Stimulated activated naive CD8-positive, alpha-beta T cell treated with anti-CD3 and anti-CD28 coated beads, Interleukin-15, Interleukin-2, amounts not matched to agents 100 U/mL and 50 U/mL, for 24 hours (primary cell): ENCODE measurements around the gene UBE2I.
"Not testable (repeated sequence)": the region's sequence is repeated elsewhere in the genome, so short reads cannot be mapped to it uniquely, and the experiment has no call there.

ENCODE experiments used
- ATAC-seq: fragments of 150-1000 bp; cut with Tn5 transposase; one replicate; pipeline ENCODE4 v1.10.0; 2021
- DNase-seq: peaks from one replicate; pipeline ENCODE4 v3.0.0; 2021

UBE2I gene

DNA sequence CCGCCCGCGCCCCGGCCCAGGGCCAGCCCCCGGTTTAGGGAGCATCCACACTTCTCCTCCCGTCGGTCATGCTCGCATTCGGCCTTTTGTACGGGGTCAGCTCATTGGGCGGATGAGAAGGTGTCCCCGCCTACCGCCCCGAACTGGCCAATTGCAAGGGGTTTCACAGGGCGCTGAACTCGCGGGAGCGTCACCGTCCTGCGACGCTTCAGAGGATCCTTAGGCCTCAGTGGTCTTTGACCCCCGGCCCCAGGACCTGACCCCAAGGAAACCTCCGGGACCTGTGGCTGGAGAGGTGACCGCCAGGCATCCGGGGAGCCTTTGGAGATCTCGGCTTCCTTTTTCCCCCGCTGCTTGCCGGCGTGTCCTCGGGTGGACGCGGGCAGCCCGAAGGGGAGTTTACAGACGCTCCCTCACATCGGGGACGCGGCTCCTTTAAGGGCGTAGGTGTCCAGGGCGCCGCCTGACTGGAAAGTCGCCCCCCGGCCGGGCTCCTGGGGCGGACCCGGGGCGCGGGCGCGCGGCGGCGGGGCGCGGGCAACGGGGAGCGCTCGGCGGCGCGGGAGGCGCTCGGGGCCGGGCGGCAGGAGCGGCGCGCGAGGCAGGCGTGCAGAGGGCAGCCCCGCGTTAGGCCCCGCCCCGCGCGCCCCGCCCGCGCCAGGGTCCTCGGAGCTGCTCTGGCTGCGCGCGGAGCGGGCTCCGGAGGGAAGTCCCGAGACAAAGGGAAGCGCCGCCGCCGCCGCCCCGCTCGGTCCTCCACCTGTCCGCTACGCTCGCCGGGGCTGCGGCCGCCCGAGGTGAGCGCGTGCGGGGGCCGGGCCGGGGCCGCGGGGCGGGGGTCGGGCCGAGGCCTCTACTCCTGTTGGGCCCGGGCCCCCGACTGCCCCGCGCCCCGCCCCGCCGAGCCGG, at the start of gene UBE2I:
Gene UBE2I, plus strand, starts transcription at position 660 of the 909 bp plus-strand sequence. CDS start 4,395 bp downstream, outside the sequence.
- DNase-seq (peak; percentile 98), ATAC-seq (peak; percentile 81)

DNA sequence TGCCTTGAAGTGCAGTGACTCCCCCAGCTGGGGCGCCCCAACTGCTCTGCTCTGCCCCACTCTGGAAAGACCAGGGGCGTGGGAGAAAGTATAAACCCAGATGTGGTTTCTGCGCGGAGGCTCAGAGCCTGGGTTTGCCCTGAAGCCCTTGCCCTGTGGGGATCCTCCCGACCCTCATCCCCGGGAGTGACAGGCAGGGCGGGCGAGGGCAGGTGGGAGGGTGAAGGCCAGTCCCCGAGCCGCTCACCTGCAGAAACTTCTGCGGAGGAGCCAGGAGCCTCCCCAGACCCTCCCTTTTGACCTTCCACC, 49.7 kb upstream of the UBE2I start:
- no peak for ATAC-seq
- DNase-seq, result no peak

DNA sequence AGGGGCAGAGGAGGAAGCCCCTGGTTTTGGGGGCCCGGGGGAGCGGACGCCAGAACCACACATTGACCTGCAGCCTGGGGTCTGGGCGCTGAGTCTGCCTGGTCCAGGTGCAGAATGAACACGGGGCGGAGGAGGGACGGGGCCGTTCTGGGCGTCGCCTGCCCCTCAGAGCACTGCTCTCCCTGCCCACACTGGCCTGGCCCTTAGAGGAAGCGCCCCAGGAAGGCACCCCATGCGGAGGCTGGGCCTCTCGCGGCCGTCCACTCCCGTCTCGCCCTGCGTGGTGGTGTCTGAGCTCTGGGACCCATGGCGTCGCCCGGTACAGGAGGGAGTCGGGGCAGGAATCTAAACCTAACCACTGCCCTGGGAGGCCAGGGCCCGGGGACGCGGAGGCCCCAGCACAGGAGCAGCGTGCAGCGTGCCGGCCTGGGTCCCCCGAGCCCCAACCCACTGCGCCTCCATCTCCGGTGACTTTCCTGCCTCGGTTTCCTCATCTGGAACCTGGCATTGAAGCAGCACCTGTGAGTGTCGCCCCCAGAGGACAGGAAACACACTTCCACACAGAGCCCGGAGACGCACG, 49.2 kb upstream of the UBE2I start:
- no peak for DNase-seq
- ATAC-seq, result no peak

GRCh38 chr16:1261131-1261892, 48.1 kb upstream of the UBE2I start:
- ATAC-seq, result no peak
- no peak for DNase-seq

DNA sequence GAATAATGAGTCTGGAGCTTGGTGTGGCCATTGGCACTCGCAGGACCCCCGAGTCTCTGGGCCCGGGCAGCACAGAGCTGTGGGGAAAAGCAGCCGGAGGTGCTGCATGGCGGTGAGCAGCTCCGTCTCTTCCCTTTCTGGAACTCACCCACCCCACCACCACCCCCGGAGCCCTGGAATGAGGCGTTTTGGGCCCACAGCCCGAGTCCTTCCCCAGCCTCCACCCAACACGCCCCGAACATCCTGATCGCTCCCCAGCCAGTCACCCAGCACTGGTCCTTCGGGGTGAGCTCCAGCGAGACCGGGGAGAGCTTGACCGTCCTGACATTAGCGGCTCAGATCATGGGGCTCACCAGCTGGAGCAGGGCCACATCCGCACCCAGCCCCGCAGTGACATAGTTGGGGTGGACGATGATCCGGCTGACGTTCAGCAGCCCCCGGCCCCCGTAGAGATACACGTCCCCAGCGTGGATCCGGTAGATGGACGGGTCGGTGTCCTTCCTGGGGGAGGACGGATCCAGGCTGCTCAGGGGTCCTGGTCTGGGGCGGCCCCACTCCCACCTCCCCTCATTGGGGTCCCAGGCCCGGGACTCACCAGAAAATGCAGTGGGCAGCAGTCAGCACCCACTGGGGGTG, 47.1 kb upstream of the UBE2I start:
- ATAC-seq (no peak), DNase-seq (no peak)

DNA sequence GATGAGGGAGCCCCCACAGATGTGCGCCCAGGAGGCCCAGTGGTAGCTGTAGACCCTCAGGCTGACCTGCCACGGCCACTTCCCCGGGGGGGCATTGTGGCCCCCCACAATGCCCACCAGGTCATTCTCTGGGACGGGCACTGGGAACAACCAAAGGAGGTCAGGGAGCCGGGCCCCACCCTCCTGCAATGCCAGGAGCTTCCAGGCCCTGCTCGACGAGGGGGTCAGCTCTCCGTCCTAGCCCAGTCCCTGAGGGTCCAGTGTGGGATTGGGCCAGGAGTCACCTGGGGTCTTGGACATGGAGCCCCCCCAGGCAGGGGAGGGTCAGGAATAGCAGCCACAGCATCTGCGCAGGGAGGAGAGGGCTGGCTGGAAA, 46.6 kb upstream of the UBE2I start:
- DNase-seq (no peak), ATAC-seq (no peak)

- ATAC-seq, result no peak
- no peak for DNase-seq
Observed at GRCh38 chr16:1263591-1264344, 45.7 kb upstream of the UBE2I start.

DNA sequence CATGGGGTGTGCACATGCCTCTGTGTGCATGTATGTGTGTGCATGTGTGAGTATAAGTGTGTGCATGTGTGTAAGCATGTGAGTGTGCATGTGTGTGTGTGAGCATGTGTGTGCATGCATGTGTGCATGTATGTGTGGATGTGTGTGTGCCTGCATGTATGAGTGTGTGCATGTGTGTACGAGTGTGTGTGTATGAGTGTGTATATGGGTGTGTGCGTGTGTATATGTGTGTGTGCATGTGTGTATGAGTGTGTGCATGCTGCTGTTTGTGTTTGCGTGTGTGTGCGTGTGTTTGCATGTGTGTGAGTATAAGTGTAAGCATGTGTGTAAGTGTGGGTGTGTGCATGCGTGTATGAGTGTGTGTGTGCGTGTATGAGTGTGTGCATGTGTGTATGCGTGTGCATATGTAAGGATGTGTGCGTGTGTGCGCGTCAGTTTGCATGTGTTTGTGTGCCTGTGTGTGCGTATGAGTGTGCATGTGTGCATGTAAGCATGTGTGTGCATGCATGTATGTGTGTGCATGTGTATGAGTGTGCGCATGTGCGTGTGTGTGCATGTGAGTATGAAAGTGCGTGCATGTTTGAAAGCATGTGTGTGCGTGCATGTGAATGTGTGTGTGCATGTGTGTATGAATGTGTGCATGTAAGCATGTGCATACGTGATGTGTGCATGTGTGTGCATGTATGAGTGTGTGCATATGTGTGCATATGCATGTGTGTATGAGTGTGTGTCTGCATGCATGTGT, 44.9 kb upstream of the UBE2I start:
- ATAC-seq (no peak), DNase-seq (no peak)

DNA sequence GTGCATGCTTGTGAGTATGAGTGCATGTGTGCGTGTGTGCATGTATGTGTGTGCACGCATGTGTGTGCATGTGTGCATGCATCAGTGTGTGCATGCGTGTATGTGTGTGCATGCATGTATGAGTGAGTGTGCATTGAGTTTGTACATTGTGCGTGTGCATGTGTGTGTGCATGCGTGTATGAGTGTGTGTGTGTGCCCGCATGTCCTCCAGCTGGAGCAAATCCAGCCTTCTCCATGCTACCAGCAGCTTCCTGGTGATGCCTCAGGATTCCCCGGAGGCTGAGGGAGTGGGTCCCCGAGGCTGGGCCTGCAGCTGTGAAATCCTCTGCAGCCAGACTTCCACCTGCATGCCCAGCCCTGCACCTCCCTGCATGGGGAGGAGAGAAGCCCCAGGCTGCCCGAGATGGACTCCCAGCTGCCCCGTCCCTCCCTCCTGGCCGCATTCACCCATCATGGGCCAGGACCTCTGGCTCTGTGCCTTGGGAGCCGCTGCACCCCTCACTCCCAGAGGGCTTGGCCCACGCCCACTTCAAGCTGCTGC, 44.3 kb upstream of the UBE2I start:
- no peak for DNase-seq
- ATAC-seq, result no peak

- no peak for ATAC-seq
- DNase-seq, result no peak
Observed at GRCh38 chr16:1265826-1266225, 43.6 kb upstream of the UBE2I start.

DNA sequence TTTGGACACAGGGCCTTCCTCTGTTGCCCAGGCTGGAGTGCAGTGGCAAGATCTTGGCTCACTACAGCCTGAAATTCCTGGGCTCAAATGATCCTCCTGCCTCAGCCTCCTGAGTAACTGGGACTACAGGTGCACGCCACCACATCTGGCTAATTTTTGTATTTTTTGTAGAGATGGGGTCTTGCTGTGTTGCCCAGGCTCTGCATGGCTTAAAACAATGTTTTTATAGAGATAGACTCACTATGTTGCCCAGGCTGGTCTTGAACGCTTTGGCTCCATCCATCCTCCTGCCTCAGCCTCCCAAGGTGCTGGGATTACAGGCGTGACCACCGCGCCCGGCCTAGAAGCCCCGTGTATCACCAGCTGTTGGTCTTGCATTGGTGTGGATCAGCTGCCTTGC, 40.0 kb upstream of the UBE2I start:
- ATAC-seq, DNase-seq: not testable (repeated sequence)

DNA sequence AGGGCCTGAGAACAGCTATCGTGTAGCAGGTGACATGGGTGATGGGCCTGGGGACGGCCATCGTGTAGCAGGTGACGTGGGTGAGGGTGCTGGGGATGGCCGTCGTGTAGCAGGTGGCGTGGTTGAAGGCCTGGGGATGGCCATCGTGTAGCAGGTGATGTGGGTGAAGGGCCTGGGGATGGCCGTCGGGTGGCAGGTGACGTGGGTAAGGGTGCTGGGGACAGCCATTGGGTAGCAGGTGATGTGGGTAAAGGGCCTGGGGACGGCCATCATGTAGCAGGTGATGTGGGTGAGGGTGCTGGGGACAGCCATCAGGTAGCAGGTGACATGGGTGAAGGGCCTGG, 38.1 kb upstream of the UBE2I start:
- DNase-seq (no peak), ATAC-seq (no peak)

DNA sequence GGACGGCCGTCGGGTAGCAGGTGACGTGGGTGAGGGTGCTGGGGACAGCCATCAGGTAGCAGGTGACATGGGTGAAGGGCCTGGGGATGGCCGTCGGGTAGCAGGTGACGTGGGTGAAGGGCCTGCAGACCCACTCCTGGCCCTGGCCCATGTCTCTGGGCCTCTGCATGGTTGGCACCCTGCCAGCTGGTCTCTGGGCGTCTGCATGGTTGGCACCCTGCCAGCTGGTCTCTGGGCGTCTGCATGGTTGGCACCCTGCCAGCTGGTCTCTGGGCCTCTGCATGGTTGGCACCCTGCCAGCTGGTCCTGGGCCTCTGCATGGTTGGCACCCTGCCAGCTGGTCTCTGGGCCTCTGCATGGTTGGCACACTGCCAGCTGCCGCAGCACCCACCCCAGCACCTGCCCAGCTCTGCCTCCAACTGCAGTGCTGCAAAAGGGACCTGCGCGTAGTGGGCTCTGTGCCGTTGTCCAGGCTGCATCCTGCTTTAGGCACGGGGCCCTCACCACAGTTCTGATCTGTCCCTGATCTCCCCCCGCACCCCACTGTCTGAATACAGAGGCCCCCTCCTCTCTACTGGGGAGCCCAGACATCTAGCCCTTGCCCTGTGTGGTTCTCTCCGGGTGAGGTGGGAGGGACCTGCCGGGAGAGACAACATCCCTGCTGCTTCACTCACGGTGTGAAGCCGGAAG, 37.6 kb upstream of the UBE2I start:
- not testable (repeated sequence) for DNase-seq

DNA sequence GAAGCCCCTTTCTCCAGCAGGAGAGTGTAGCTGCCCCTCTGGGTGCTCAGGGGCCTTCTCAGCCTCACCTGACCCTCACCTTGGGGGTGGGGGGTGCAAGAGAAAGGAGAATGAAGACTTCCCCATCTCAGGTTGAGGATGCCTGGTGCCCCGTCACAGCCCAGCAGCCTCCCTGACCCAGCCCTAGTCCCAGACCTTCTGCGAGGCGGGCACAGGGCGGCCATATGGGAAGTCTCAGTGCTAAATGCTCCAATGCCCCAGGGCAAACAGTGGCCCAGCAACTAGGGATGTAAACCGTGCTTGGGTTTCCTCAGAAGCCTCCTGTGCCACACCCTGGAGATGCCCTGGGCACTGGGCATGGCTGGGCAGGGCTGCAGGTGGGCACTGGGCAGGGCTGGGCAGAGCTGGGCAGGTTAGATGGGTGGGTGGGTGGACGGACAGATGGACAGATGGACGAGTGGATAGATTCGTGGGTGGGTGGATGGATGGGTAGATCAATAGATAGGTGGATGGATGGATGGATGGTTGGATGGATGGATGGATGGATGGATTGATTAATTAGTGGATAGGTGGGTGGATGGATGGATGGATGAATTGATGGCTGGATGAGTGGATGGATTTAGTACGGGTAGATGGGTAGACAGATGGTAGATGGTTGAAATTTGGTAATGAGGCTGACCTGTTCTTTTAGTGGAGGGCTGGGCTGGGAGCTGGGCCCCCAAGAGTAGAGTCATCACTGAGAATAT, 36.8 kb upstream of the UBE2I start:
- ATAC-seq (no peak), DNase-seq (no peak)

More for the DNA sequence above, 37.6 kb upstream of the UBE2I start:
- ATAC-seq, result not testable (repeated sequence)

DNA sequence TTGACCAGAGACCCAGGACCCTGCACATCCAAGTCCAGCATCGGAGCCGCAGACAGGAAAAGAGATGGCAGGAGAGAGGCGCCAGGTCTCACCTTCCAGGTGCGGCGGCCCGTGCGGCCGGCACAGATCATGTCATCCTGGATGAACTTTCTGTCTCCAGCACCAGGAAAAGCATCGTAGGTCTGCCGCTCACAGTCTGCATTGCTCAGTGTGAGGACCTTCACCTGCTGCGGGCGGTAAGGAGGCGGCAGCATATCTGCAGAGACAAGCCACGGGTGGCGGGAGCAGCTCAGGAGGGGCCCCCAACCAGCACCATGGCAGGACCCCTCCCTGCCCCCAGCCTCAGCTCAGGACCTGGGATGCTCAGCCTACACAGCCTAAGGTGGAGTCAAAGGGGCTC, 35.6 kb upstream of the UBE2I start:
- no peak for ATAC-seq
- DNase-seq, result no peak

DNA sequence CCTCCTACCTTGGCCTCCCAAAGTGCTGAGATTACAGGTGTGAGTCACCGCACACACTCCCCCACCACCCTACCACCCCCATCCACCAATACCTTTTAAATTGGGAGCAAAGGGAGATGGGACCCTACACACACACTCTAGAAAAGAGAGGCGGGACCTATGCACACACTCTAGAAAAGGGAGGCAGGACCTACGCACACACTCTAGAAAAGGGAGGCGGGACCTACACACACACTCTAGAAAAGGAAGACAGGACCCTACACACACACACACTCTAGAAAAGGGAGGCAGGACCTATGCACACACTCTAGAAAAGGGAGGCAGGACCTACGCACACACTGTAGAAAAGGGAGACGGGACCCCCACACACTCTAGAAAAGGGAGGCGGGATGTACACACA, 34.7 kb upstream of the UBE2I start:
- ATAC-seq, result no peak
- DNase-seq, result no peak

- ATAC-seq, result no peak
- DNase-seq, result no peak
Observed at GRCh38 chr16:1275791-1276579, 33.5 kb upstream of the UBE2I start.

DNA sequence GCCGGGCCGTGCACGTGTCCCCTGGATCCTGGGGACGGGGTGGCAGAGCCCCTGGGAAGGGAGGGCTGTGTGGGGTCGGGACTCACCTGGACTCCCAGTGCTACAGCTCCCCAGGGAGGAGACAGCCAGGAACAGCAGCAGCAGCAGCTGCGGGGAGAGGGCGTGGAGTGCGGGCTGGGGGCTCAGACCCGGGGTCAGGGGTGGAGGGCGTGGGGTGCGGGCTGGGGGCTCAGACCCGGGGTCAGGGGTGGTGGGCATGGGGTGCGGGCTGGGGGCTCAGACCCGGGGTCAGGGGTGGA, 32.9 kb upstream of the UBE2I start:
- DNase-seq, result no peak
- no peak for ATAC-seq

GRCh38 chr16:1277151-1277598, 32.3 kb upstream of the UBE2I start:
- ATAC-seq, result no peak
- DNase-seq, result no peak
